ENCODE results near the gene ECHS1. TPM values are rescaled to one million over a fixed set of nuclear protein-coding genes. Genes with fewer than 3 reads are reported as not detected.
"Not testable (repeated sequence)": the region's sequence is repeated elsewhere in the genome, so short reads cannot be mapped to it uniquely, and the experiment has no call there.

ECHS1 gene
- total and polyA plus RNA-seq, 2 donors (not counting 3 experiments of a cell fraction or from before 2014, with no cell fraction given) = 46.2 to 108 TPM

GRCh38 chr10:133388236-133388972 lies 15.2 kb upstream of the ECHS1 start:
- CTCF ChIA-PET = no interaction called here
- Histone ChIP-seq H4K20me1 (replicated peaks; ENCODE audit: control insufficient read depth, extremely low read depth, insufficient read depth, low read length) (no peaks in the 10 kb centered on the region), H3K9me3 (replicated peaks; ENCODE audit: control insufficient read depth, insufficient read depth, low read length) (no peaks in the 10 kb centered on the region), H3K27ac (ENCODE audit: insufficient read depth, low read depth, low read length) (no peak overlapping the region), H3K36me3 (ENCODE audit: control insufficient read depth in 2 of 2, extremely low read depth in 1 of 2, insufficient read depth in 2 of 2, low read length in 2 of 2) (no peaks in the 10 kb centered on the region), H3K9me1 (replicated peaks; ENCODE audit: control insufficient read depth, extremely low read depth, insufficient read depth, low read length) (no peaks in the 10 kb centered on the region), H2AFZ (ENCODE audit: low read depth, low read length) (no peak overlapping the region), H3K4me2 (ENCODE audit: insufficient read depth, low read length) (no peak overlapping the region), H3K27me3 (ENCODE audit: control insufficient read depth in 2 of 2, insufficient read depth in 2 of 2, low read length in 2 of 2) (no peaks in the 10 kb centered on the region), H3K4me3 (replicated peaks in 1 of 3; ENCODE audit: insufficient read depth in 1 of 3, low read depth in 1 of 3, low read length in 3 of 3) (no peak overlapping the region), H3K9ac (replicated peaks; ENCODE audit: extremely low read depth, insufficient read depth, low read length) (no peak overlapping the region), H3K4me1 (ENCODE audit: control insufficient read depth, extremely low read depth, insufficient read depth, low read length) (peaks cover 5% of the 10 kb centered on the region), H3K79me2 (ENCODE audit: control insufficient read depth, insufficient read depth, low read length) (no peaks in the 10 kb centered on the region)
- DNase-seq (ENCODE audit: low read depth, low spot score) = no peak
- intact Hi-C loops (cut with micrococcal nuclease) = no loop called here
- dilution Hi-C loops (cut with MboI; ENCODE audit: extremely low pct_ligation_motif_present, low sequenced_read_pairs) = no loop called here
- FAIRE-seq = peak; percentile 24
- no TSS peak for BruUV-seq (replicated peaks)
- POLR2A ChIA-PET = no interaction called here
- TF ChIP-seq GATA2 (IDR thresholded peaks at IDR 0.05; ENCODE audit: insufficient read depth, insufficient read length, low read depth, low read length) (no peak), POLR2AphosphoS5 (IDR thresholded peaks at IDR 0.05; ENCODE audit: insufficient read depth, low read depth, low read length) (no peak), POLR2A (IDR thresholded peaks at IDR 0.05; ENCODE audit: low read depth, low read length) (no peak), FOS (IDR thresholded peaks at IDR 0.05; ENCODE audit: borderline replicate concordance, insufficient read depth, low read length) (no peak), MYC (IDR thresholded peaks at IDR 0.05; ENCODE audit: low read depth, low read length) (no peak), JUN (IDR thresholded peaks at IDR 0.05; ENCODE audit: borderline replicate concordance, insufficient read depth, insufficient read length, low read depth) (no peak), EZH2 (IDR thresholded peaks at IDR 0.05; ENCODE audit: borderline replicate concordance, low read depth, low read length, severe bottlenecking) (no peak)
- TF ChIP-seq, protein P1, sequence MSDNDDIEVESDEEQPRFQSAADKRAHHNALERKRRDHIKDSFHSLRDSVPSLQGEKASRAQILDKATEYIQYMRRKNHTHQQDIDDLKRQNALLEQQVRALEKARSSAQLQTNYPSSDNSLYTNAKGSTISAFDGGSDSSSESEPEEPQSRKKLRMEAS (IDR thresholded peaks at IDR 0.05; ENCODE audit: insufficient read depth, insufficient read length) = no peak
- TF ChIP-seq, protein P2, sequence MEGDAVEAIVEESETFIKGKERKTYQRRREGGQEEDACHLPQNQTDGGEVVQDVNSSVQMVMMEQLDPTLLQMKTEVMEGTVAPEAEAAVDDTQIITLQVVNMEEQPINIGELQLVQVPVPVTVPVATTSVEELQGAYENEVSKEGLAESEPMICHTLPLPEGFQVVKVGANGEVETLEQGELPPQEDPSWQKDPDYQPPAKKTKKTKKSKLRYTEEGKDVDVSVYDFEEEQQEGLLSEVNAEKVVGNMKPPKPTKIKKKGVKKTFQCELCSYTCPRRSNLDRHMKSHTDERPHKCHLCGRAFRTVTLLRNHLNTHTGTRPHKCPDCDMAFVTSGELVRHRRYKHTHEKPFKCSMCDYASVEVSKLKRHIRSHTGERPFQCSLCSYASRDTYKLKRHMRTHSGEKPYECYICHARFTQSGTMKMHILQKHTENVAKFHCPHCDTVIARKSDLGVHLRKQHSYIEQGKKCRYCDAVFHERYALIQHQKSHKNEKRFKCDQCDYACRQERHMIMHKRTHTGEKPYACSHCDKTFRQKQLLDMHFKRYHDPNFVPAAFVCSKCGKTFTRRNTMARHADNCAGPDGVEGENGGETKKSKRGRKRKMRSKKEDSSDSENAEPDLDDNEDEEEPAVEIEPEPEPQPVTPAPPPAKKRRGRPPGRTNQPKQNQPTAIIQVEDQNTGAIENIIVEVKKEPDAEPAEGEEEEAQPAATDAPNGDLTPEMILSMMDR (IDR thresholded peaks at IDR 0.05; ENCODE audit: extremely low read depth in 1 of 2, insufficient read depth in 1 of 2, low read depth in 1 of 2, low read length in 2 of 2) = no peak

- dilution Hi-C loops (cut with MboI; ENCODE audit: extremely low pct_ligation_motif_present, low sequenced_read_pairs); H3K27me3 ChIP-seq (ENCODE audit: control insufficient read depth in 2 of 2, insufficient read depth in 2 of 2, low read length in 2 of 2); H2AFZ ChIP-seq (ENCODE audit: low read depth, low read length); H3K4me3 ChIP-seq (replicated peaks in 1 of 3; ENCODE audit: insufficient read depth in 1 of 3, low read depth in 1 of 3, low read length in 3 of 3); H3K79me2 ChIP-seq (ENCODE audit: control insufficient read depth, insufficient read depth, low read length); POLR2A ChIA-PET; H3K9me1 ChIP-seq (replicated peaks; ENCODE audit: control insufficient read depth, extremely low read depth, insufficient read depth, low read length); H3K27ac ChIP-seq (ENCODE audit: insufficient read depth, low read depth, low read length); H3K9ac ChIP-seq (replicated peaks; ENCODE audit: extremely low read depth, insufficient read depth, low read length); BruUV-seq (replicated peaks); H3K4me2 ChIP-seq (ENCODE audit: insufficient read depth, low read length); H3K36me3 ChIP-seq (ENCODE audit: control insufficient read depth in 2 of 2, extremely low read depth in 1 of 2, insufficient read depth in 2 of 2, low read length in 2 of 2); intact Hi-C loops (cut with micrococcal nuclease); H3K9me3 ChIP-seq (replicated peaks; ENCODE audit: control insufficient read depth, insufficient read depth, low read length); FAIRE-seq; H3K4me1 ChIP-seq (ENCODE audit: control insufficient read depth, extremely low read depth, insufficient read depth, low read length); DNase-seq (ENCODE audit: low read depth, low spot score); CTCF ChIA-PET; H4K20me1 ChIP-seq (replicated peaks; ENCODE audit: control insufficient read depth, extremely low read depth, insufficient read depth, low read length): not testable (repeated sequence)
Measured at GRCh38 chr10:133386951-133387350, 13.8 kb upstream of the ECHS1 start.

Measured in endothelial cell of umbilical vein (primary cell).